Stimulated activated naive B cell treated with anti-CD40 and anti-IgM and Interleukin-4, amounts not matched to agents 10 μg/mL and 1 μg/mL and 100 μg/mL, for 72 hours (primary cell): ENCODE measurements around the gene TNS2.

Experiments
- ATAC-seq, 2 donors: fragments of 150-1000 bp; cut with Tn5 transposase; replicated peaks; 2 replicates each; pipeline ENCODE4 v1.10.0; 2021; ENCODE audit warnings: moderate library complexity in 1 of 2
- DNase-seq: peaks from one replicate; pipeline ENCODE4 v3.0.0; 2021
- H3K27ac Mint-ChIP-seq: one replicate; pipeline ENCODE4 v1.8.0; 2022; ENCODE audit warnings: mild to moderate bottlenecking, mixed read lengths
- H3K27me3 Mint-ChIP-seq, 2 donors: one replicate each; pipeline ENCODE4 v1.8.0; 2022; ENCODE audit warnings: mixed read lengths in 2 of 2
- H3K36me3 Mint-ChIP-seq, 2 donors: one replicate each; pipeline ENCODE4 v1.8.0; 2022; ENCODE audit warnings: mixed read lengths in 2 of 2, mild to moderate bottlenecking in 1 of 2
- H3K4me1 Mint-ChIP-seq, 2 donors: one replicate each; pipeline ENCODE4 v1.8.0; 2022; ENCODE audit warnings: mixed read lengths in 2 of 2, mild to moderate bottlenecking in 1 of 2
- H3K4me3 Mint-ChIP-seq, 2 donors: one replicate each; pipeline ENCODE4 v1.8.0; 2022; ENCODE audit warnings: mild to moderate bottlenecking in 2 of 2, mixed read lengths in 2 of 2, moderate library complexity in 1 of 2
- H3K9me3 Mint-ChIP-seq, 2 donors: one replicate each; pipeline ENCODE4 v1.8.0; 2022; ENCODE audit warnings: mixed read lengths in 2 of 2, mild to moderate bottlenecking in 1 of 2

TNS2 gene

GRCh38 chr12:53057816-53058500 is 8.1 kb downstream of the TNS2 start:
- Mint-ChIP-seq H3K27ac (peak overlapping the region; percentile 2), H3K9me3 (no peaks in the 10 kb centered on the region), H3K4me3 (no peak overlapping the region), H3K27me3 (peaks cover 6 to 11% of the 10 kb centered on the region in 2 donors), H3K4me1 (peaks cover 10 to 15% of the 10 kb centered on the region in 2 donors), H3K36me3 (no peaks in the 10 kb centered on the region)
- no peak for ATAC-seq
- no peak for DNase-seq

GRCh38 chr12:53058674-53059433 is 9.0 kb downstream of the TNS2 start:
- Mint-ChIP-seq H3K4me1 (peaks cover 6 to 9% of the 10 kb centered on the region in 2 donors), H3K27me3 (peaks cover 6 to 11% of the 10 kb centered on the region in 2 donors), H3K36me3 (peaks cover 5% of the 10 kb centered on the region in 2 donors), H3K9me3 (no peaks in the 10 kb centered on the region), H3K27ac (no peak overlapping the region), H3K4me3 (no peak overlapping the region)
- DNase-seq (no peak), ATAC-seq (no peak)

GRCh38 chr12:53059434-53060063 is 9.7 kb downstream of the TNS2 start:
- ATAC-seq (peak in 1 of 2 donors; percentile 10), DNase-seq (no peak)
- H3K4me3 Mint-ChIP-seq, result no peak overlapping the region
- peaks cover 6 to 11% of the 10 kb centered on the region in 2 donors for H3K27me3 Mint-ChIP-seq
- no peak overlapping the region for H3K27ac Mint-ChIP-seq
- H3K36me3 Mint-ChIP-seq, result peaks cover 9% of the 10 kb centered on the region in 2 donors
- no peaks in the 10 kb centered on the region for H3K9me3 Mint-ChIP-seq
- peaks cover 1 to 4% of the 10 kb centered on the region in 2 donors for H3K4me1 Mint-ChIP-seq

GRCh38 chr12:53060064-53060720 is 10.3 kb downstream of the TNS2 start:
- Mint-ChIP-seq H3K4me3 (peak overlapping the region in 1 of 2 donors; percentile 31), H3K36me3 (peaks cover 15% of the 10 kb centered on the region in 2 donors), H3K27ac (no peak overlapping the region), H3K4me1 (peaks cover 1 to 4% of the 10 kb centered on the region in 2 donors), H3K9me3 (no peaks in the 10 kb centered on the region), H3K27me3 (peaks cover 6 to 11% of the 10 kb centered on the region in 2 donors)
- ATAC-seq (no peak), DNase-seq (no peak)

GRCh38 chr12:53060721-53061276 is 10.9 kb downstream of the TNS2 start:
- DNase-seq (no peak), ATAC-seq (no peak)
- Mint-ChIP-seq H3K4me3 (no peak overlapping the region), H3K27ac (peak overlapping the region; percentile 48), H3K27me3 (peaks cover 5 to 6% of the 10 kb centered on the region in 2 donors), H3K36me3 (peaks cover 20 to 21% of the 10 kb centered on the region in 2 donors), H3K4me1 (peaks cover under 1 to 1% of the 10 kb centered on the region in 2 donors), H3K9me3 (no peaks in the 10 kb centered on the region)

- ATAC-seq, result no peak
- Mint-ChIP-seq H3K36me3 (peaks cover 26 to 28% of the 10 kb centered on the region in 2 donors), H3K9me3 (no peaks in the 10 kb centered on the region), H3K4me1 (peaks cover 5 to 8% of the 10 kb centered on the region in 2 donors), H3K27ac (peak overlapping the region; percentile 16), H3K4me3 (no peak overlapping the region), H3K27me3 (peaks cover 5 to 6% of the 10 kb centered on the region in 2 donors)
- DNase-seq, result no peak
These were observed 11.6 kb downstream of the TNS2 start for GRCh38 chr12:53061404-53062010.

GRCh38 chr12:53062011-53062961 is 12.4 kb downstream of the TNS2 start:
- DNase-seq, result no peak
- peak overlapping the region; percentile 16 for H3K27ac Mint-ChIP-seq

GRCh38 chr12:53062977-53063707 is 13.3 kb downstream of the TNS2 start:
- no peak overlapping the region for H3K27ac Mint-ChIP-seq
- ATAC-seq, result no peak

More at GRCh38 chr12:53062011-53062961, 12.4 kb downstream of the TNS2 start:
- ATAC-seq, result no peak
- Mint-ChIP-seq H3K4me1 (peaks cover 5 to 8% of the 10 kb centered on the region in 2 donors), H3K4me3 (no peak overlapping the region), H3K27me3 (peaks cover 5 to 6% of the 10 kb centered on the region in 2 donors), H3K9me3 (no peaks in the 10 kb centered on the region), H3K36me3 (peaks cover 31 to 36% of the 10 kb centered on the region in 2 donors)

GRCh38 chr12:53063708-53064612 is 14.1 kb downstream of the TNS2 start:
- DNase-seq, result no peak
- H3K36me3 Mint-ChIP-seq, result peaks cover 34 to 46% of the 10 kb centered on the region in 2 donors
- no peak for ATAC-seq
- H3K27ac Mint-ChIP-seq, result peak overlapping the region; percentile 37
- H3K4me3 Mint-ChIP-seq, result no peak overlapping the region
- H3K9me3 Mint-ChIP-seq, result no peaks in the 10 kb centered on the region
- peaks cover 3 to 5% of the 10 kb centered on the region in 2 donors for H3K27me3 Mint-ChIP-seq
- peaks cover 5 to 16% of the 10 kb centered on the region in 2 donors for H3K4me1 Mint-ChIP-seq

More at GRCh38 chr12:53062977-53063707, 13.3 kb downstream of the TNS2 start:
- Mint-ChIP-seq H3K9me3 (no peaks in the 10 kb centered on the region), H3K4me1 (peaks cover 5 to 9% of the 10 kb centered on the region in 2 donors), H3K4me3 (no peak overlapping the region), H3K36me3 (peaks cover 32 to 40% of the 10 kb centered on the region in 2 donors), H3K27me3 (peaks cover 3 to 5% of the 10 kb centered on the region in 2 donors)
- no peak for DNase-seq

- no peaks in the 10 kb centered on the region for H3K9me3 Mint-ChIP-seq
- no peak for ATAC-seq
- peaks cover 7 to 16% of the 10 kb centered on the region in 2 donors for H3K4me1 Mint-ChIP-seq
- H3K27ac Mint-ChIP-seq, result no peak overlapping the region
- peaks cover 3 to 5% of the 10 kb centered on the region in 2 donors for H3K27me3 Mint-ChIP-seq
- DNase-seq, result no peak
- peaks cover 36 to 50% of the 10 kb centered on the region in 2 donors for H3K36me3 Mint-ChIP-seq
- H3K4me3 Mint-ChIP-seq, result no peak overlapping the region
These were observed 15.0 kb downstream of the TNS2 start for GRCh38 chr12:53064613-53065436.

GRCh38 chr12:53065470-53065869 is 15.6 kb downstream of the TNS2 start:
- Mint-ChIP-seq H3K27ac (no peak overlapping the region), H3K36me3 (peaks cover 36 to 55% of the 10 kb centered on the region in 2 donors)

More at GRCh38 chr12:53065470-53065869, 15.6 kb downstream of the TNS2 start:
- Mint-ChIP-seq H3K4me3 (no peak overlapping the region), H3K9me3 (no peaks in the 10 kb centered on the region), H3K27me3 (peaks cover 3 to 5% of the 10 kb centered on the region in 2 donors), H3K4me1 (peaks cover 7 to 16% of the 10 kb centered on the region in 2 donors)
- ATAC-seq, result no peak
- DNase-seq, result no peak
